Epithelial cell of proximal tubule (primary cell): ENCODE measurements around the gene CALML6. TPM values are rescaled to one million over a fixed set of nuclear protein-coding genes. Genes with fewer than 3 reads are reported as not detected.

Source experiments
- DNase-seq: peaks from one replicate; pipeline ENCODE4 v3.0.0-alpha.2; 2011; ENCODE audit warnings: low read depth
- H3K4me3 ChIP-seq: 2 replicates; pipeline ENCODE4 v1.5.1; 2011; ENCODE audit warnings: low read depth, mild to moderate bottlenecking, low read length
- CTCF ChIP-seq: conservative IDR thresholded peaks from 2 replicates; pipeline ENCODE4 v1.5.1; 2012; ENCODE audit warnings: low read depth, mild to moderate bottlenecking, low read length
- total RNA-seq: library from RNA; depleted of rRNA; stranded (reverse); fragments of >200 nt; gene quantifications from 2 replicates; pipeline ENCODE4 v1.2.3, GENCODE V29; 2015

Gene CALML6
- total RNA-seq, 1 donor from 2014 or later = not detected

DNA sequence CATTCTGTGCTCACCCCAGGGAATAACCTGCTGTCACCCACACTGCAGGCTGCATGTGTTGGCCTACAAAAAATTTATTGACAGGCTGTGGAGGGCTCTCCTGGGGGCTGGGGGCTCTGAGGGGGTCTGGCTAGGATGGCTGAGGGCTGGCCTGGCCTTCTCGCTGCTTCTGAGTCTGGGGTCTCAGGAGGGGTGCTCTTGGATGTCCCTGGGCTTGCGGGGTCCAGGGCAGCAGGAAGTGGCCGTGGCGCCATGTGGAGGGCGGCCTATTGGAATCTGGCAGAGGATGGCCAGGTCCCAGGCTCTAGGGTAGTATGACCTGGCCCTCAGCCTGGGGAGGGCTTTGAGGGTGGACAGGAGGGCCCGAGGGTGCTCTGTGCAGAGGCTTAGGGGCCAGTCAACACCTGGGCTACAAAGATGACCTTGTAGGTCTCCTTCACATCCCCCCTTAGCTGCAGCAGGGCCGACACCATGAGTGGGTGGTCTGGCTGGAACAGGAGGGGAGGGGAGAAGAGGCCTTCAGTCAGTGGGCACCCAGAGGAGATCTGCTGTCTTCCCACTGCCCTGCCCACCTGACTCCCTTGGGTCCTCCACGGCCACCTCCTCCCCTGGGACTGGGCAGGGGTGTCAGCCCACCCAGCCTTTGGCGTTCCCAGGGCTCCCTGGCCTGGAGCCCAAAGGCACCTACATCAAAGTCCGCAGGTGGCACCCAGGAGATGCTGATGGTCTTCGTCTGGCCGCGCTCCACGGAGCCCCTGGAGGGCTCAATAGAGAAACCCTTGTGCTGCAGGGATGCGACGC lies 7.0 kb downstream of the CALML6 start:
- H3K4me3 ChIP-seq = no peak overlapping the region
- no peak for TF ChIP-seq CTCF
- no peak for DNase-seq

DNA sequence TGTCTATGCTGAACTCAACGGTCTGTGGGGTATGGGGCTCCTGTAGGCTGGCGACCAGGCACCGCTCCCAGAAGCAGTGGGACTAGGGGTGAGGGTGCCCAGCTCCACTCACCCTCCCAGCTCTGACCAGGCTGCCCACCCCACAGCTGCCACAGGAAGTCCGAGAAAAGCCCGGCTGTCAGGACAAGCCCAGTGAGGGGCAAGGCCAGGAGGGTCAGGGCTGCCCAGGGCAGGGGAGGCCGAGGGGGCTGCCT lies 7.6 kb downstream of the CALML6 start:
- DNase-seq = no peak
- no peak overlapping the region for H3K4me3 ChIP-seq
- TF ChIP-seq CTCF = no peak

GRCh38 chr1:1922956-1923833 lies 8.1 kb downstream of the CALML6 start:
- no peak for DNase-seq
- H3K4me3 ChIP-seq = no peak overlapping the region
- TF ChIP-seq CTCF = no peak

GRCh38 chr1:1924386-1924785 lies 9.3 kb downstream of the CALML6 start:
- no peak for TF ChIP-seq CTCF
- no peak overlapping the region for H3K4me3 ChIP-seq
- no peak for DNase-seq

DNA sequence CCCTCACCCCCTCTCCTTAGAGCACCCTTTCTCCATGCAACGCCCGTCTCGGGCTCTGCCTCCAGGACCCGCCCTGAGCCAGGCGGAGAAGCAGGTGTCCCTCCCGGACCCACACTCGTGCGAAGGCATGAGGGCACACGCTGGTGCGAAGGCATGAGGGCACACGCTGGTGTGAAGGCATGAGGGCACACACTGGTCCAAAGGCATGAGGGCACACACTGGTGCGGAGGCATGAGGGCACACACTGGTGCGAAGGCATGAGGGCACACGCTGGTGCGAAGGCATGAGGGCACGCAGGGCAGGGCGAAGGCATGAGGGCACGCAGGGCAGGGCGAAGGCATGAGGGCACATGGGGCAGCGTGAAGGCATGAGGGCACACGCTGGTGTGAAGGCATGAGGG lies 9.8 kb downstream of the CALML6 start:
- H3K4me3 ChIP-seq = no peak overlapping the region
- no peak for TF ChIP-seq CTCF
- no peak for DNase-seq

GRCh38 chr1:1925437-1926345 lies 10.6 kb downstream of the CALML6 start:
- TF ChIP-seq CTCF = no peak
- no peak overlapping the region for H3K4me3 ChIP-seq
- DNase-seq = no peak
